DOHH2 (cell line): ENCODE data around the gene HES2.

Experiments used
- EZH2phosphoT487 ChIP-seq: fragments of 200-600 bp; sonication (generic); IDR thresholded peaks from 2 replicates; pipeline ENCODE4 v1.6.1; 2017; ENCODE audit warnings: borderline replicate concordance, mild to moderate bottlenecking, antibody characterized with exemption, low read length, moderate library complexity, mixed read lengths
- TF ChIP-seq, protein P1 (sequence below): fragments of 200-600 bp; sonication (generic); IDR thresholded peaks from one replicate; pipeline ENCODE4 v1.5.1; 2014; ENCODE audit warnings: antibody characterized with exemption, mild to moderate bottlenecking, low read depth, low read length; ENCODE audit not compliant: poor library complexity, severe bottlenecking

DNA sequence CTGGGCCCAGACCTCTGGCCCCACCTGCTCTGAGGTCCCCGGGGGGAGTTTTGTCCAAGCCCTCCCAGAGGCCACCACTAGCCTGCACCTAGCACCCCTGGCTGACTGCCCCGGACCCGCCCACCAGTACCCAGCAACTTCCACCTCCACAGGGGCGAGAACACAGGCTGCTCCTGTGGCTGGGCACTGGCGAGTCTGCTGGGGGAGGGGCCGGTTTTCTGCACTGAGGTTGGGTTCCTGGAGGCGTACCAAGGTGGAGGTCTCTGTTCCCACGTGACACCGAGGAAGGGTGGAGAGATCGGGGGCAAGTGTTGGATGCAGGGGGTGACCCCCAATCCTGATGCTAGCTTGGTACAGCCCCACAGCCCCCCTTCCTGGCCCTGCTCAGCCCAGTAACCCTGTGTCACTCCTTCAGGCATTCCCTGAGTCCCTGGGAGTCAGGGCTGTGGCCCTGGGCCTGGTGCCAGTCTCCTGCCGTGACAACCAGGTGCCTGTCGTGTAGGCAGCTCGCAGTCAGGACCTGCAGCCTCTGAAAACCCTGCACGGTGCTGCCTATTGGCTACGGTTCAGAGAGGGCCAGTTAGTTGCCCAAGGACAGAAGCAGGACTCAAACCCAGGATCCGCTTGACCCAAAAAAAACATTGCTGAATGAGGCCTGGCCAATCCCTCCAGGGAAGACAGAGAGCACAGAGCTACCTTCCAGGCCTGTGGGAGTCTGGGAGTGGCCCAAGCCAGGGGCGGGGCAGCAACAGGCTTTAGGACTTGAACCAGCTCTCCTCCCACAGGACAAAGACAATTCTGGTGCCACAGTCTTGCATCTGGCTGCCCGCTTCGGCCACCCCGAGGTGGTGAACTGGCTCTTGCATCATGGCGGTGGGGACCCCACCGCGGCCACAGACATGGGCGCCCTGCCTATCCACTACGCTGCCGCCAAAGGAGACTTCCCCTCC is 8.0 kb upstream of the HES2 start:
- TF ChIP-seq, protein P1, sequence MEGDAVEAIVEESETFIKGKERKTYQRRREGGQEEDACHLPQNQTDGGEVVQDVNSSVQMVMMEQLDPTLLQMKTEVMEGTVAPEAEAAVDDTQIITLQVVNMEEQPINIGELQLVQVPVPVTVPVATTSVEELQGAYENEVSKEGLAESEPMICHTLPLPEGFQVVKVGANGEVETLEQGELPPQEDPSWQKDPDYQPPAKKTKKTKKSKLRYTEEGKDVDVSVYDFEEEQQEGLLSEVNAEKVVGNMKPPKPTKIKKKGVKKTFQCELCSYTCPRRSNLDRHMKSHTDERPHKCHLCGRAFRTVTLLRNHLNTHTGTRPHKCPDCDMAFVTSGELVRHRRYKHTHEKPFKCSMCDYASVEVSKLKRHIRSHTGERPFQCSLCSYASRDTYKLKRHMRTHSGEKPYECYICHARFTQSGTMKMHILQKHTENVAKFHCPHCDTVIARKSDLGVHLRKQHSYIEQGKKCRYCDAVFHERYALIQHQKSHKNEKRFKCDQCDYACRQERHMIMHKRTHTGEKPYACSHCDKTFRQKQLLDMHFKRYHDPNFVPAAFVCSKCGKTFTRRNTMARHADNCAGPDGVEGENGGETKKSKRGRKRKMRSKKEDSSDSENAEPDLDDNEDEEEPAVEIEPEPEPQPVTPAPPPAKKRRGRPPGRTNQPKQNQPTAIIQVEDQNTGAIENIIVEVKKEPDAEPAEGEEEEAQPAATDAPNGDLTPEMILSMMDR, result no peak
- TF ChIP-seq EZH2phosphoT487, result no peak
